VCaP (cell line): Measurements from ENCODE around the gene RUVBL1.

ENCODE experiments used
- H3K27ac ChIP-seq: fragments of 450-650 bp; 2 replicates; pipeline ENCODE4 v1.5.1; 2017
- TF ChIP-seq, protein P1 (sequence below): fragments of 450-650 bp; conservative IDR thresholded peaks from 2 replicates; pipeline ENCODE4 v1.5.1; 2017; ENCODE audit warnings: mild to moderate bottlenecking, moderate library complexity

Gene RUVBL1

GRCh38 chr3:128052595-128053351, 70.8 kb downstream of the RUVBL1 start:
- TF ChIP-seq, protein P1, sequence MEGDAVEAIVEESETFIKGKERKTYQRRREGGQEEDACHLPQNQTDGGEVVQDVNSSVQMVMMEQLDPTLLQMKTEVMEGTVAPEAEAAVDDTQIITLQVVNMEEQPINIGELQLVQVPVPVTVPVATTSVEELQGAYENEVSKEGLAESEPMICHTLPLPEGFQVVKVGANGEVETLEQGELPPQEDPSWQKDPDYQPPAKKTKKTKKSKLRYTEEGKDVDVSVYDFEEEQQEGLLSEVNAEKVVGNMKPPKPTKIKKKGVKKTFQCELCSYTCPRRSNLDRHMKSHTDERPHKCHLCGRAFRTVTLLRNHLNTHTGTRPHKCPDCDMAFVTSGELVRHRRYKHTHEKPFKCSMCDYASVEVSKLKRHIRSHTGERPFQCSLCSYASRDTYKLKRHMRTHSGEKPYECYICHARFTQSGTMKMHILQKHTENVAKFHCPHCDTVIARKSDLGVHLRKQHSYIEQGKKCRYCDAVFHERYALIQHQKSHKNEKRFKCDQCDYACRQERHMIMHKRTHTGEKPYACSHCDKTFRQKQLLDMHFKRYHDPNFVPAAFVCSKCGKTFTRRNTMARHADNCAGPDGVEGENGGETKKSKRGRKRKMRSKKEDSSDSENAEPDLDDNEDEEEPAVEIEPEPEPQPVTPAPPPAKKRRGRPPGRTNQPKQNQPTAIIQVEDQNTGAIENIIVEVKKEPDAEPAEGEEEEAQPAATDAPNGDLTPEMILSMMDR, result no peak
- peak overlapping the region; percentile 88 for H3K27ac ChIP-seq

- H3K27ac ChIP-seq, result peak within 1 kb of the TSS; percentile 88
- TF ChIP-seq, protein P1, result no peak
These were observed 71.6 kb downstream of the RUVBL1 start, which contains the start of gene SEC61A1 for GRCh38 chr3:128051837-128052594. TSS of gene SEC61A1 (plus strand) at chr3:128052437. CDS start at chr3:128052553, 116 bp downstream.

DNA sequence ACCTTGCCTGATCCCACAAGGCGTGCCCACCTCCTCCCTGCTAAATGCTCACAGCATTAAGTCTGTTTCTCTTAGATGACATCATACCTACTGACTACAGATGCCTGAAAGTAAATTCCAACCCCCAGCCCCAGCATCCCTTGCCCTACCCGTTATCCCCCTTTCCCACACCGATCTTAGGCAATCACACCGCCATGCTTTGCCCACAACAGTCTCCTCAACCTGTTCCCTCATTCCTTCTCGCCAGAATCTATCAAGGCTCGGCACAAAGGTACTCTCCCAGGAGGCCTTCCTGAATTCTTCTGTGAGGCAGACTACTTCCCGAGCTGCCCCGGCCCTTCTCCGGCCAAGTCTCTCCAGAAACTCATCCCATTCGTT, 72.2 kb downstream of the RUVBL1 start:
- H3K27ac ChIP-seq, result peak overlapping the region; percentile 88
- TF ChIP-seq, protein P1, result no peak

GRCh38 chr3:128050597-128050996, 73.0 kb downstream of the RUVBL1 start:
- no peak overlapping the region for H3K27ac ChIP-seq
- TF ChIP-seq, protein P1, result no peak

DNA sequence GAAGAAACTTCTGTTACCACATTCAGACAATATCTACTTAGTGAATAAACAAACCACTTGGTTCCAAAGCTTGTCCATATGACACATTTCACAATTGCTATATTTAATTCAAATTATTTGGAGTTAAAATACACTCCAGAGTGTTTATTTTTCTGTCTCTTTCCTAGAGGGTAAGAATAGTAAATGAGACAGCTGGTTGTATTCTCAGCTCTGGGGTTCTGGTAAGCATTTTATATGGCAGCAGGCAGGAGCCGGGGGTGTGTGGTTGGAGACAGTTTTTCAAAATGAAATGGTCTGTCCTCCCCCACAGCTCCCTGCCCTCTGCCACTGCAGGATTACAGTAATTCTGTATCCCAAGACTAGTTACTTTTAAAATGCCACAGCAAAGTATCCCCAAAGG, 82.3 kb downstream of the RUVBL1 start:
- TF ChIP-seq, protein P1, result no peak

GRCh38 chr3:128040660-128041059, 83.0 kb downstream of the RUVBL1 start:
- TF ChIP-seq, protein P1, result no peak
- H3K27ac ChIP-seq, result no peak overlapping the region

More for the DNA sequence above, 82.3 kb downstream of the RUVBL1 start:
- H3K27ac ChIP-seq, result no peak overlapping the region

DNA sequence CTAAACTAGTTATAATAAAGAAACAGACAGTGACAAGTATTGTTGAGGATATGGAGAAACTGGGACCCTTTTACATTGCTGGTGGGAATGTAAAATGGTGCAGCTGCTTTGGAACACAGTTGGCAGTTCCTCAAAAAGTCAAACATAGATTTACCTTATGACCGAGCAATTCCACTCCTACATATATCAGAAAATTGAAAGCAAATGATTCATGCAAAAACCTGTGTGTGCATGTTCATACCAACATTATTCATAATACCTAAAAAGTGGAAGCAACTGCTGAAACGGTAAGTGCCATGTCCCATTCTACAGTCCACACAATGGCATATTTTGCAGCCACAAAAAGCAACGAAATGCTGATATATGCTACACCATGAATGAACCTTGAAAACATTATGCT, 83.6 kb downstream of the RUVBL1 start:
- no peak overlapping the region for H3K27ac ChIP-seq
- TF ChIP-seq, protein P1, result no peak
